CD8-positive, alpha-beta memory T cell (primary cell): ENCODE measurements around the gene TRAF6. TPM values are rescaled to one million over a fixed set of nuclear protein-coding genes. Genes with fewer than 3 reads are reported as not detected.

Experiments
- CTCF ChIA-PET: fragments of 350-600 bp; sonication (Branson Sonifier 250); formaldehyde crosslinking; loops from one replicate; lab custom pipeline; 2021; ENCODE audit warnings: antibody characterized with exemption; lab: Charles Lee
- POLR2A ChIA-PET: fragments of 350-600 bp; sonication (Branson Sonifier 250); formaldehyde crosslinking; loops from one replicate; lab custom pipeline; 2021; ENCODE audit warnings: antibody characterized with exemption; lab: Charles Lee
- DNase-seq, 5 donors: peaks; one replicate each; pipeline versions ENCODE4 v3.0.0 to v3.0.0-alpha.2; 2020 to 2022; ENCODE audit warnings: mixed read lengths in 1 of 5
- H3K27ac ChIP-seq: one replicate; pipeline ENCODE4 v1.7.0; 2013; ENCODE audit warnings: low read depth, mild to moderate bottlenecking, low read length, moderate library complexity
- H3K27me3 ChIP-seq: 2 replicates; pipeline ENCODE4 v1.7.0; 2013; ENCODE audit warnings: low read length, mild to moderate bottlenecking; ENCODE audit not compliant: insufficient read depth, poor library complexity, severe bottlenecking
- H3K36me3 ChIP-seq: 2 replicates; pipeline ENCODE4 v1.7.0; 2013; ENCODE audit warnings: mild to moderate bottlenecking, low read length, moderate library complexity; ENCODE audit not compliant: insufficient read depth
- H3K4me1 ChIP-seq: 2 replicates; pipeline ENCODE4 v1.7.0; 2013; ENCODE audit warnings: mild to moderate bottlenecking, low read length, moderate library complexity; ENCODE audit not compliant: insufficient read depth
- H3K4me3 ChIP-seq: 2 replicates; pipeline ENCODE4 v1.7.0; 2013; ENCODE audit warnings: mild to moderate bottlenecking, low read length
- H3K9me3 ChIP-seq: 2 replicates; pipeline ENCODE4 v1.7.0; 2013; ENCODE audit warnings: mild to moderate bottlenecking, low read length
- H3K27ac Mint-ChIP-seq, 8 donors: one replicate each; pipeline ENCODE4 v1.8.0; 2020 to 2021; ENCODE audit warnings: mixed read lengths in 8 of 8, mild to moderate bottlenecking in 6 of 8, inconsistent platforms in 3 of 8, moderate library complexity in 3 of 8
- H3K27me3 Mint-ChIP-seq, 2 donors: one replicate each; pipeline ENCODE4 v1.8.0; 2020 to 2021; ENCODE audit warnings: mixed read lengths in 2 of 2, mild to moderate bottlenecking in 1 of 2, moderate library complexity in 1 of 2
- H3K36me3 Mint-ChIP-seq, 3 donors: one replicate each; pipeline ENCODE4 v1.8.0; 2020 to 2021; ENCODE audit warnings: mixed read lengths in 3 of 3, inconsistent platforms in 1 of 3, mild to moderate bottlenecking in 1 of 3
- H3K4me1 Mint-ChIP-seq, 3 donors: one replicate each; pipeline ENCODE4 v1.8.0; 2020 to 2021; ENCODE audit warnings: mixed read lengths in 3 of 3, inconsistent platforms in 1 of 3, mild to moderate bottlenecking in 1 of 3
- H3K4me3 Mint-ChIP-seq, 7 donors: one replicate each; pipeline ENCODE4 v1.8.0; 2020 to 2021; ENCODE audit warnings: mixed read lengths in 7 of 7, mild to moderate bottlenecking in 6 of 7, moderate library complexity in 4 of 7, inconsistent platforms in 2 of 7
- H3K9me3 Mint-ChIP-seq, 5 donors: one replicate each; pipeline ENCODE4 v1.8.0; 2020 to 2022; ENCODE audit warnings: mixed read lengths in 5 of 5, mild to moderate bottlenecking in 3 of 5, moderate library complexity in 2 of 5, inconsistent platforms in 1 of 5
- polyA plus RNA-seq: library from polyadenylated mRNA; unstranded; fragments of 300-500 nt; fragmentation: Illumina TruSeq; gene quantifications from one replicate; pipeline ENCODE4 v1.2.3, GENCODE V29; 2021
- total RNA-seq, 2 experiments: library from RNA; stranded (reverse); gene quantifications; one replicate each; pipeline ENCODE4 v1.2.3, GENCODE V29; 2021

The TRAF6 gene
- total and polyA plus RNA-seq, 3 experiments from 2014 or later: 12.7 to 16.6 (median 14.4) TPM

- peak overlapping the region in 1 of 7 donors; percentile 39 for H3K4me3 Mint-ChIP-seq
- Histone ChIP-seq H3K36me3 (peaks cover 6% of the 10 kb centered on the region), H3K4me1 (peaks cover 8% of the 10 kb centered on the region), H3K27me3 (no peaks in the 10 kb centered on the region), H3K4me3 (no peak overlapping the region), H3K9me3 (no peaks in the 10 kb centered on the region), H3K27ac (no peak overlapping the region)
- H3K27ac Mint-ChIP-seq: peak overlapping the region in 3 of 8 donors; percentile 56 to 87 (median 70)
- no peak for DNase-seq
- H3K27me3 Mint-ChIP-seq: peaks cover 0 to 1% of the 10 kb centered on the region in 2 donors
- peaks cover 6 to 84% (median 20%) of the 10 kb centered on the region in 3 donors for H3K36me3 Mint-ChIP-seq
- no peaks in the 10 kb centered on the region for H3K9me3 Mint-ChIP-seq
- H3K4me1 Mint-ChIP-seq: peaks cover 23 to 43% (median 25%) of the 10 kb centered on the region in 3 donors
- ChIA-PET POLR2A (no interaction called here), CTCF (interaction anchor here (1.5 kb wide), 1 partner anchor 167 kb away, joined by 5 read pairs; no protein-coding TSS in a partner anchor)
Observed at GRCh38 chr11:36458129-36458915, 51.8 kb downstream of the TRAF6 start.

DNA sequence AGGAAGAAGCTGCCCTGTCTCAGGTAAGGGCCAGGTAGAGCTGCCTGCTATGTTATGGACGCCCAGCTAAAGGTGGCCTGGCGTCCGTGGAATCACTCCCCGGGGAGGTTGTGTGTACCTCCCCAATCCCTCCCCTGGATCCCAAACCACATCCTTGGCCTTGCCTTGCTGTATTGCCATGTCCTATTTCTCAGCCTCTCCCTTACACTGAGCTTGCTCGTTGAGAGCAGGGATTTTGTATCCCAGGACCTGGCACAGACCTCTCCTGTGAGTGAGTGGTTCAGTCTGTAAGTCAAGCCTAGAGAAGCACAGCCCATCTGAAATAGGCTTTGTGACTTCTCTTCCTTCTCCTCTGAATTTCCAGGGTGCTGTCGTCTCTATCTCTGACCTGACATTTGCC lies 53.9 kb downstream of the TRAF6 start:
- Mint-ChIP-seq H3K36me3 (peaks cover 11 to 84% (median 17%) of the 10 kb centered on the region in 3 donors), H3K4me3 (peak overlapping the region in 2 of 7 donors; percentile 19), H3K9me3 (no peaks in the 10 kb centered on the region), H3K27ac (peak overlapping the region in 3 of 8 donors; percentile 29 to 92 (median 54)), H3K27me3 (peaks cover 0 to 1% of the 10 kb centered on the region in 2 donors), H3K4me1 (peaks cover 39 to 59% (median 45%) of the 10 kb centered on the region in 3 donors)
- Histone ChIP-seq H3K4me1 (peaks cover 30% of the 10 kb centered on the region), H3K4me3 (no peak overlapping the region), H3K36me3 (peaks cover 6% of the 10 kb centered on the region), H3K27ac (no peak overlapping the region), H3K27me3 (no peaks in the 10 kb centered on the region), H3K9me3 (no peaks in the 10 kb centered on the region)
- POLR2A ChIA-PET: no interaction called here
- no peak for DNase-seq
- CTCF ChIA-PET: no interaction called here

DNA sequence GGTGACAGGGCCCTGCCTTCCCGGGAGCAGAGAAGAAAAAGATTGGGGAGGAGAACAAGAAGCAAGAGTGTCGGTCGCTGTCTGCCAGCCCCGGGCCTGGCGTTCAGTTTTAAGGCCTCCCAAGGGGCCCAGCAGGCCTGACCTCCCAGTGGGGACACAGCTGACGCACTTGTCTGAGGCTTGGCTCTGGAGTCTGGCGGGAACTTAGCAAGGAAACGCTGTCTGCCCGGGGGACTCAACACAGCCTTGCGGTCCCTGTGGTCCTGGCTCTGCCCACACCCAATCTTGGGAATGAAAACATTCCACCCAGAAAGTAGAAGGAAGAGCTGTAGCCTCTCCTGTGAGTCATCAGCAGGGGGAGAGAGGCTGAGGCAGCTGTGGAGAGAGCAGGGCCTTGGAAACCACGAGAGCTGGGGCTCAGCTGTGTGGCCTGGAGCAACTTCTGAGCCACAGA lies 54.4 kb downstream of the TRAF6 start:
- no peak overlapping the region for H3K27ac ChIP-seq
- peaks cover 6% of the 10 kb centered on the region for H3K36me3 ChIP-seq
- H3K4me3 ChIP-seq: no peak overlapping the region
- H3K36me3 Mint-ChIP-seq: peaks cover 15 to 84% (median 21%) of the 10 kb centered on the region in 3 donors
- H3K4me1 ChIP-seq: peaks cover 35% of the 10 kb centered on the region
- H3K9me3 Mint-ChIP-seq: no peaks in the 10 kb centered on the region
- peaks cover 0 to 1% of the 10 kb centered on the region in 2 donors for H3K27me3 Mint-ChIP-seq
- CTCF ChIA-PET: no interaction called here
- H3K27me3 ChIP-seq: no peaks in the 10 kb centered on the region
- no peak for DNase-seq
- H3K4me3 Mint-ChIP-seq: no peak overlapping the region
- no peaks in the 10 kb centered on the region for H3K9me3 ChIP-seq
- POLR2A ChIA-PET: no interaction called here
- peak overlapping the region in 2 of 8 donors; percentile 41 to 68 for H3K27ac Mint-ChIP-seq
- H3K4me1 Mint-ChIP-seq: peaks cover 42 to 59% (median 48%) of the 10 kb centered on the region in 3 donors

DNA sequence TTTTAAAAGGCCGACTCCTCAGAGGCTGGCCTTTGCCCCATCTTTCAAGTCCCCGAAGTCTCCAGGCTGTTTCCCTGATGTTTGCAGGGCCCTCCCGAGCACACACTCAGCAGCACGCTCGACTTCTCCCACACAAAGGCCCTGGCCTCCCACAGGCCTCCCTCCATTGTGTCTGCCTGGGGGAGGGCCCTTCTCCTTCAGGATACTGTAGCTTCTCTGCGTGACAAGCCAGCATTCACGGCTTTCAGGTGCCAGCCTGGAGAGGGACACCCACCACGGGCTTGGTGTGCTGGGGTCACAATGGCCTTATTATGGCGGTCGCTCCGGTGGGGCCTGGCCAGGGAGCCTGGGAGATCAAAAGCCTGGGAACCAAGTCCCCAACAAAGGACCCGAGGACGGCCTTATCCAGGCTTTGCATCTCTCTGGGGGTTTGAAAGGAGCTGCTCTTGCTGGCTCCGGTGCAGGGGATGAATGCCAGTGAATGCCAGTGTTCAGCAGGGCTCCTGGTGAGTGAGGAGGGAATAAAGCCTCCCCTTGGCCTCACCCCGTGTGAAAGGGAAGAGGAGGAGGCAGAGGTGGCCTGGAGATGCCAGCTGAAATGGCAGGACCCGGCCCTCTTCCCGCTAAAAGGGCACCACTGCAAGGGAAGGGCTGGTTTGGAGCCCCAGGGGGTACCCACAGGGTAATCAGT lies 55.0 kb downstream of the TRAF6 start:
- DNase-seq: no peak
- Mint-ChIP-seq H3K36me3 (peaks cover 15 to 83% (median 22%) of the 10 kb centered on the region in 3 donors), H3K27ac (peak overlapping the region in 1 of 8 donors; percentile 41), H3K27me3 (peaks cover 0 to 1% of the 10 kb centered on the region in 2 donors), H3K4me3 (no peak overlapping the region), H3K4me1 (peaks cover 42 to 59% (median 48%) of the 10 kb centered on the region in 3 donors), H3K9me3 (no peaks in the 10 kb centered on the region)
- Histone ChIP-seq H3K9me3 (no peaks in the 10 kb centered on the region), H3K4me1 (peaks cover 41% of the 10 kb centered on the region), H3K27me3 (no peaks in the 10 kb centered on the region), H3K27ac (no peak overlapping the region), H3K36me3 (peaks cover 6% of the 10 kb centered on the region), H3K4me3 (no peak overlapping the region)
- CTCF ChIA-PET: no interaction called here
- POLR2A ChIA-PET: no interaction called here

- no peaks in the 10 kb centered on the region for H3K9me3 ChIP-seq
- H3K4me3 Mint-ChIP-seq: no peak overlapping the region
- no peaks in the 10 kb centered on the region for H3K27me3 ChIP-seq
- H3K4me3 ChIP-seq: no peak overlapping the region
- no peak for DNase-seq
- H3K27ac ChIP-seq: no peak overlapping the region
- peaks cover 19 to 86% (median 22%) of the 10 kb centered on the region in 3 donors for H3K36me3 Mint-ChIP-seq
- H3K9me3 Mint-ChIP-seq: no peaks in the 10 kb centered on the region
- H3K36me3 ChIP-seq: peaks cover 6% of the 10 kb centered on the region
- peaks cover 42% of the 10 kb centered on the region for H3K4me1 ChIP-seq
- peaks cover 0 to 1% of the 10 kb centered on the region in 2 donors for H3K27me3 Mint-ChIP-seq
- CTCF ChIA-PET: no interaction called here
- peaks cover 47 to 62% (median 50%) of the 10 kb centered on the region in 3 donors for H3K4me1 Mint-ChIP-seq
- POLR2A ChIA-PET: no interaction called here
- no peak overlapping the region for H3K27ac Mint-ChIP-seq
Observed at GRCh38 chr11:36454551-36454940, 55.5 kb downstream of the TRAF6 start.

- ChIA-PET CTCF (interaction anchor here (1.0 to 1.7 kb wide), 3 partner anchors 15 to 78 kb away, joined by 3 to 6 read pairs (median 4); no protein-coding TSS in a partner anchor), POLR2A (no interaction called here)
- peaks cover 43% of the 10 kb centered on the region for H3K4me1 ChIP-seq
- DNase-seq: no peak
- Mint-ChIP-seq H3K27me3 (peaks cover 0 to 1% of the 10 kb centered on the region in 2 donors), H3K9me3 (no peaks in the 10 kb centered on the region), H3K36me3 (peaks cover 19 to 87% (median 22%) of the 10 kb centered on the region in 3 donors), H3K27ac (peak overlapping the region in 5 of 8 donors; percentile 6 to 93 (median 74)), H3K4me3 (peak overlapping the region in 1 of 7 donors; percentile 52), H3K4me1 (peaks cover 53 to 67% (median 55%) of the 10 kb centered on the region in 3 donors)
- peaks cover 6% of the 10 kb centered on the region for H3K36me3 ChIP-seq
- H3K9me3 ChIP-seq: no peaks in the 10 kb centered on the region
- no peak overlapping the region for H3K4me3 ChIP-seq
- H3K27me3 ChIP-seq: no peaks in the 10 kb centered on the region
- no peak overlapping the region for H3K27ac ChIP-seq
Observed at GRCh38 chr11:36453678-36454077, 56.4 kb downstream of the TRAF6 start.

DNA sequence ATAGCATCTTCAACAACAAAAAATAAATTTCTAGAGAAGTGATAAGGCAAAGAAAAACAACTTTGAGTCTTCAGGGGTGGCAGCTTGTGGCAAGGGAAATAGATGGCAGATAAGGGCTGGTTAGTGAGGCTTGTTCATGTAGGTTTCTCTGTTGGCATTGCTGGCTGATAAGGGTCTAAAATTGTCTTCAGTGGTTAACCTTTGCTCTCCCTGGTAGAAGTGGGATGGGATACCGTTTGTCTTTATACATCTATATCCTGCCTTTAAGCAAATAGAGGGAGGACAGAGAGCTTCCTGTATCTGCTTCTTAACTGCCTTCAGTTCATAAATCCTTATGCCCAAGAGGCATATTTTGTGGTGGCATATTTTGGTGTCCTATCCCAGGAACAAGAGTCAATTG lies 57.1 kb downstream of the TRAF6 start:
- no peak for DNase-seq
- no peaks in the 10 kb centered on the region for H3K27me3 ChIP-seq
- no peaks in the 10 kb centered on the region for H3K9me3 Mint-ChIP-seq
- no peak overlapping the region for H3K4me3 ChIP-seq
- peaks cover 0 to 1% of the 10 kb centered on the region in 2 donors for H3K27me3 Mint-ChIP-seq
- ChIA-PET POLR2A (interaction anchor here (0.6 kb wide), 1 partner anchor 69 kb away, joined by 5 read pairs; no protein-coding TSS in a partner anchor), CTCF (interaction anchor here (0.8 to 1.7 kb wide), 9 partner anchors 12 to 100 kb away, joined by 3 to 8 read pairs (median 3); no protein-coding TSS in a partner anchor)
- peaks cover 6% of the 10 kb centered on the region for H3K36me3 ChIP-seq
- peaks cover 23 to 88% (median 23%) of the 10 kb centered on the region in 3 donors for H3K36me3 Mint-ChIP-seq
- no peak overlapping the region for H3K27ac ChIP-seq
- peak overlapping the region in 6 of 7 donors; percentile 49 to 67 (median 53) for H3K4me3 Mint-ChIP-seq
- peaks cover 43% of the 10 kb centered on the region for H3K4me1 ChIP-seq
- peak overlapping the region; percentile 2 to 93 (median 70) for H3K27ac Mint-ChIP-seq
- H3K9me3 ChIP-seq: no peaks in the 10 kb centered on the region
- H3K4me1 Mint-ChIP-seq: peaks cover 55 to 67% (median 58%) of the 10 kb centered on the region in 3 donors
